ENCODE data around the gene CELF4.

GRCh38 chr18:37355772-37356171 lies 209.8 kb downstream of the CELF4 start:
- no peak for TF ChIP-seq POLR2A (IDR thresholded peaks at IDR 0.05)
- TF ChIP-seq, protein P1, sequence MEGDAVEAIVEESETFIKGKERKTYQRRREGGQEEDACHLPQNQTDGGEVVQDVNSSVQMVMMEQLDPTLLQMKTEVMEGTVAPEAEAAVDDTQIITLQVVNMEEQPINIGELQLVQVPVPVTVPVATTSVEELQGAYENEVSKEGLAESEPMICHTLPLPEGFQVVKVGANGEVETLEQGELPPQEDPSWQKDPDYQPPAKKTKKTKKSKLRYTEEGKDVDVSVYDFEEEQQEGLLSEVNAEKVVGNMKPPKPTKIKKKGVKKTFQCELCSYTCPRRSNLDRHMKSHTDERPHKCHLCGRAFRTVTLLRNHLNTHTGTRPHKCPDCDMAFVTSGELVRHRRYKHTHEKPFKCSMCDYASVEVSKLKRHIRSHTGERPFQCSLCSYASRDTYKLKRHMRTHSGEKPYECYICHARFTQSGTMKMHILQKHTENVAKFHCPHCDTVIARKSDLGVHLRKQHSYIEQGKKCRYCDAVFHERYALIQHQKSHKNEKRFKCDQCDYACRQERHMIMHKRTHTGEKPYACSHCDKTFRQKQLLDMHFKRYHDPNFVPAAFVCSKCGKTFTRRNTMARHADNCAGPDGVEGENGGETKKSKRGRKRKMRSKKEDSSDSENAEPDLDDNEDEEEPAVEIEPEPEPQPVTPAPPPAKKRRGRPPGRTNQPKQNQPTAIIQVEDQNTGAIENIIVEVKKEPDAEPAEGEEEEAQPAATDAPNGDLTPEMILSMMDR (IDR thresholded peaks at IDR 0.05), result no peak

Measured in upper lobe of left lung (tissue), 4 donors.